NCI-H2196 (cell line): ENCODE measurements around the gene BCAP31.
"Not testable (repeated sequence)": the region's sequence is repeated elsewhere in the genome, so short reads cannot be mapped to it uniquely, and the experiment has no call there.

Source experiments
- DNase-seq: peaks from one replicate; lab custom pipeline; 2025; ENCODE audit not compliant: unreplicated experiment; lab: John Stamatoyannopoulos, UW

The BCAP31 gene

GRCh38 chrX:153736071-153736820 is 12.1 kb upstream of the BCAP31 start:
- no peak for DNase-seq

DNA sequence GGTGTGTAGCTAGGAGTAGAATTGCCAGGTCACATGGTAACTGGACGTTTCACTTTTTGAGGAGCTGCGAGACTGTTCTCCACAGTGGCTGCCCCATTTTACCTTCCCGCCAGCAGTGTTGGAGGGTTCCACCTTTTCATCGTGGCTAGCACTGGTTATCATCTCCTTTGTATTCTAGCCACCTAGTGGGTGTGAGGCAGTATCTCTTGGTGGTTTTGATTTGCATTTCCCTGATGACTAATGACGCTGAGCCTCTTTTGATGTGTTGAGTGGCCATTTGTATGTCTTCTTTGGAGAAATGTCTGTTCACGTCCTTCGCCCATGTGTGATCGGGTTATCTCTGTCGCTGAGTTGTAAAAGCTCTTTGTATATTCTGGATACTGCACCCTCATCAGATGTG is 11.1 kb upstream of the BCAP31 start:
- no peak for DNase-seq

DNA sequence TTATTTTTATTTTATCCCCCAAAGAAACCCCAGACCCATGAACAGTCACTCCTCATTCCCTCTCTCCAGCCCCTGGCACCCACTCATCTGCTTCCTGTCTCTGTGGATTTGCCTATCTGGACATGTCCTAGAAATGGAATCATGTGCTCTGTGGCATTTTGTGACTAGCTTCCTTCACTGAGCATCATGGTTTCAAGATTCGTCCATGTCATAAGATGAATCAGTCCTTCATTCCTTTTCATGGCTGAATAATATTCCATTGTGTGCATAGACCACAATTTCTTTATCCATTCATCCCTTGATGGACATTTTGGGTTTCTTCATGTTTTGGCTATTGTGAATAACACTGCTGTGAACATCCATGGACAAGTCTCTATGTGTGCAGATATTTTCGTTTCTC is 10.7 kb upstream of the BCAP31 start:
- no peak for DNase-seq

GRCh38 chrX:153733651-153734240 is 9.6 kb upstream of the BCAP31 start:
- DNase-seq, result no peak

GRCh38 chrX:153732401-153732800 is 8.2 kb upstream of the BCAP31 start:
- no peak for DNase-seq

DNA sequence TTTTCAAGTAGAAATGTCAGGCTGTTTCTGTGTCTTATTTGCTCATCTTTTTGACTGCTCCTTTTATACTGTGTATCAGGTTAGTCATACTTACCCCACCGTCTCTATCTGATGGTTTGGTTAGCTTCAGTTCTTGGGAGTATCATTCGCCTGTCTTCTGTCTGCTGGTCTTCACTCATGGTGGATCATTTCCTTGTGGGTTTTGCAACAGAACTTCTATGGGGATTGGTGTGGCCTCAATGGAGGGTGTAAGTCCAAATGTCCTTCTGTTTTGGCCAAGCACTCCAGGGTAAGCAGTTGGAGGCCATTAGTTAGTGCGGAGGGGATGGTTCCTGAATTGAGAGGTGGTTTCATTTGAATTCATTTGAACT is 7.6 kb upstream of the BCAP31 start:
- DNase-seq, result no peak

- no peak for DNase-seq
Measured at GRCh38 chrX:153731117-153731844, 7.1 kb upstream of the BCAP31 start.

GRCh38 chrX:153730115-153730514 is 5.9 kb upstream of the BCAP31 start:
- not testable (repeated sequence) for DNase-seq

DNA sequence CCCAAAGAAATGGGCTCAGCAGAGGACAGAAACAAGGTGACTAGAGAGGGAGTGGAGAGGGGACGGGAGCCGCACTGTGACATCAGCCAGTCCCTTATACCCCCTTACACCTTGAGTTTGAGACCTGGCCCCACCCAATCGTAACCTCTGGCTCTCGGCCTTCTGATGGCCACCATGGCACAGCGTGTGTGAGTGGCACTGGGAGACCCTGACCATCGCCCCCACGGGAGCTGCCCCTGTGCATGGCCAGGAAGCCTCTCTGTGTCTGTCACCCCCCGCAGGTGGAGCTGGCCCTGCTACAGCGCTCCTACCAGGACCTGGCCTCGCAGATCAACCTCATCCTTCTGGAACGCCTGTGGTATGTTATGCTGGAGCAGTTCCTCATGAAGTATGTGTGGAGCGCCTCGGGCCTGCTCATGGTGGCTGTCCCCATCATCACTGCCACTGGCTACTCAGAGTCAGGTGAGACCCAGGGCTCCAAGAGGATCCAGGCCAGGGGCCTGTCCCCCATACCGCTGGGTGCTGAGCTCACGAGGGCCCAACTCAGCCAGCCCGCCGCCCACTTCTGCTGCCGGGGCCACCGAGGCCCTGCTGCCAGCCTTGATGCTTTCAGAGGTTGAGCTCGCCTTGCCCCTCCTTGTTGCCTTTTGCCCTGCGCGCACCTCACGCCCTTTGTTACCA is 4.9 kb upstream of the BCAP31 start:
- DNase-seq, result no peak

DNA sequence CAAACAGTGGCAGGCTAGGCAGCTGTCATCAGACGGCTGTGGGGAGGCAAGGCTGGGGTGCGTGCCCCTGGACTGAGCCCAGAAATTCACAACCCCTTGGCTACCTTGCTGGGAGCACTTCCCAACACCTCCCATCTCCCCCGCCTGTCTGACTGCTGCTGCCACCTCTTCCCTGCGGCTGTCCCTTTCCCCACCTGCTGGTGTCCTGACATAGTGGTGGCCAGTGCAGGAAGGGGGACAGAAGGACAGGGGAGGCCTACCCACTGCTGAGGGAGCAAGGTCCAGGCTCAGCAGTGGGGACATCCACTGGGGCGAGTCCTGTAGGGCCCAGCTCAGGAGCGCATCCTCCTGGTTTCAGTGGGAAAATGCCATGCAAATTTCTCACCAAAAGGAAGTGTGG is 3.9 kb upstream of the BCAP31 start:
- DNase-seq, result no peak

- DNase-seq, result peak; percentile 53
Measured at GRCh38 chrX:153727123-153727931, 3.1 kb upstream of the BCAP31 start.

DNA sequence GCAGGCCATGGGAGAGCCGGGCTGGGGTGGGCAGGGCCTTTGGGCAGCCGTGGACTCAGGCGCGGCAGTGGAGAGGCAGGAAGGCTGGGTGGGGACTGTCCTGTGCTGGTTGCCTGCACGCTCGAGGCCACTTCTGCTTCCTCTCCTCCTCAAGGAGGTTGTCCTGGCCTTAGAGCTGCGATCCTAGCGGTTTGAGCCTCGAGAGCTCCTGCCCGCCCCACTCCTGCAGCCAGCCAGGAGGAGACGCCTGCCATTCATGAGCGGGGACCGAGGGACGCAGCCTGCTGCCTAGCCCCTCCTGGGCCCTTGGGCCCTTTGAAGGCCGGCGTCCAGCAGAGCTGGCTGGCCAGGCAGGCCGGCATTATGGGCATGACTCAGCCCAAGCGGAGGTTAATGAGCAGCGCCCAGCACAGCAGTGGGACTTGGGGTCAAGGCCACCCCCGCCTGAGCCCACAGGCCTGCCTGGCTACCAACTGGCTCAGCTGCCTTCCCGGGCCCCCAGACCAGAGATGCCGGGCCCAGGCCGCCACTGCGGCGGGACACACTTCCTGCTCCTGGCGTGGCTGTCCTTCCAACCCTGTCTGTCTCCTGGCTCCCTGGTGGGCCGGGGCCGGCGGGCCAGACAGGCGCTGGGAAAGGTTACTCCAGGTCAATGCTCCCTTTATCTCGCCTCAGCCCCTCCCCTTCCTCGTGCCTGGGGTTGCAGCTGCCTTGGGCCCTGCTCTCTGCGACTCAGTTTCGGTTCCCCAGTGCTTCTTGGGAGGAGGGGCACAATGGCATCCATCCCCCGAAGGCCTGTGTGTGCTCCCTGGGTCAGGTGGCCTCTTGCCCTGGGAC is 2.3 kb upstream of the BCAP31 start:
- DNase-seq, result peak; percentile 68

DNA sequence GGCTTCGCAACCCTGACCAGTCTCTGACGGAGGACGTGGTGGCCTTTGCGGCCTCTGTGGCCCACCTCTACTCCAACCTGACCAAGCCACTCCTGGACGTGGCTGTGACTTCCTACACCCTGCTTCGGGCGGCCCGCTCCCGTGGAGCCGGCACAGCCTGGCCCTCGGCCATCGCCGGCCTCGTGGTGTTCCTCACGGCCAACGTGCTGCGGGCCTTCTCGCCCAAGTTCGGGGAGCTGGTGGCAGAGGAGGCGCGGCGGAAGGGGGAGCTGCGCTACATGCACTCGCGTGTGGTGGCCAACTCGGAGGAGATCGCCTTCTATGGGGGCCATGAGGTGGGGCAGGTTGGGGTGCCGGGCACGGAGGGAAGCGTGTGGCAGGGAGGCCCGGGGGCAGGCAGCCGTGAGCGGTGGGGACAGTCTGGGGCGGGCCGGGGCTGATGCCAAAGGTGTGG is 1.7 kb upstream of the BCAP31 start:
- no peak for DNase-seq

DNA sequence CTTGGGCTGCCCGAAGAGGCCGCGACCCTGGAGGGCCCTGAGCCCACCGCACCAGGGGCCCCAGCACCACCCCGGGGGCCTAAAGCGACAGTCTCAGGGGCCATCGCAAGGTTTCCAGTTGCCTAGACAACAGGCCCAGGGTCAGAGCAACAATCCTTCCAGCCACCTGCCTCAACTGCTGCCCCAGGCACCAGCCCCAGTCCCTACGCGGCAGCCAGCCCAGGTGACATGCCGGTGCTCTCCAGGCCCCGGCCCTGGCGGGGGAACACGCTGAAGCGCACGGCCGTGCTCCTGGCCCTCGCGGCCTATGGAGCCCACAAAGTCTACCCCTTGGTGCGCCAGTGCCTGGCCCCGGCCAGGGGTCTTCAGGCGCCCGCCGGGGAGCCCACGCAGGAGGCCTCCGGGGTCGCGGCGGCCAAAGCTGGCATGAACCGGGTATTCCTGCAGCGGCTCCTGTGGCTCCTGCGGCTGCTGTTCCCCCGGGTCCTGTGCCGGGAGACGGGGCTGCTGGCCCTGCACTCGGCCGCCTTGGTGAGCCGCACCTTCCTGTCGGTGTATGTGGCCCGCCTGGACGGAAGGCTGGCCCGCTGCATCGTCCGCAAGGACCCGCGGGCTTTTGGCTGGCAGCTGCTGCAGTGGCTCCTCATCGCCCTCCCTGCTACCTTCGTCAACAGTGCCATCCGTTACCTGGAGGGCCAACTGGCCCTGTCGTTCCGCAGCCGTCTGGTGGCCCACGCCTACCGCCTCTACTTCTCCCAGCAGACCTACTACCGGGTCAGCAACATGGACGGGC is 1.0 kb upstream of the BCAP31 start:
- peak; percentile 2 for DNase-seq

- peak; percentile 13 for DNase-seq
Measured at GRCh38 chrX:153723351-153724251, 586 bp downstream of the BCAP31 start.

- DNase-seq, result no peak
Measured at GRCh38 chrX:153722704-153723350, 1.4 kb downstream of the BCAP31 start.

DNA sequence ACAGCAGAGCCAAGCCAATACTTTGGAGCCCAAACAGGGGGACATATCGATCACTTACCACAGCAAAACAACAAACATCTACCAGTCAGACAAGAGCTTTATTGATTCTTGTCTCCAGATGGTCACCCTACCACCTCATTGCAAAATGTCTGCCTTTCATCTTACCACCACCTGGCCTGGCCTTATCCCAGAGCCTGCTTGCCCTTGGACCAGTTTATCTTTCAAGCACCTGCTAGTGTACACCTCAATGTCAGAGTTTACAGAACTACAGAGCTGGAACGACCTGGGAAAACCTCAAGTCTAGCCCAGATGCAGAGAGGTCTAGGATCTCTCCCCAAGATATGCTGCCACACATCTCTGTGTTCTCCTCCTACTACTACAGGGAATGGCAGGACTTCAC is 4.5 kb downstream of the BCAP31 start:
- no peak for DNase-seq

DNA sequence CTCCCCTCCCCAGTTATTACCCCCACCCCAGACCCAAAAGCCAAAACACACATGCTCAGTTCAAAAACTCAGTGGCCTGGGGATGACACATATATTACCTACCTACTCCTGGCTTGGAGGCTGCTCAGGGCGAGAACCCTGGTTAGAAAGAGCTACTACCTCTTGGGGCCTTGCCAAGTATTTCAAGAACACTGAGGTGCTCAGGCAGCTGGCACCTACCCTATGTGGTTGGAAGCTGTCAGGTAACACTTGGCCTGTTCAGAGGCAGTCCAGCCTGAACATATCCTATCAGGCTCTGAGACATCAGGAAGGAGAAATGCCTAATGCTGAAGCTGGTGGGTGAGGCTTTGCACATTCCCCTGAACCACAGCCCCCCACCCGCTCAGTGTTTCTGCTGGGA is 4.9 kb downstream of the BCAP31 start:
- no peak for DNase-seq
